Neural cell (in vitro differentiated cells): ENCODE data around the gene DLGAP4. TPM values are rescaled to one million over a fixed set of nuclear protein-coding genes. Genes with fewer than 3 reads are reported as not detected.

Experiments used
- H2AFZ ChIP-seq: fragments of 200-600, 300-800 bp; sonication (generic), shearing (Covaris generic); 2 replicates; pipeline ENCODE4 v1.6.0; 2014; ENCODE audit warnings: low read depth, mild to moderate bottlenecking, antibody characterized with exemption, low read length, moderate library complexity
- H3F3A ChIP-seq: fragments of 200-600 bp; shearing (Covaris generic); 2 replicates; pipeline ENCODE4 v1.6.1; 2016; ENCODE audit warnings: mild to moderate bottlenecking, moderate library complexity, mixed read lengths, antibody characterized with exemption, low read length; ENCODE audit not compliant: insufficient read depth, poor library complexity, severe bottlenecking
- H3K27ac ChIP-seq: fragments of 200-600, 300-800 bp; sonication (generic), shearing (Covaris generic); 2 replicates; pipeline ENCODE4 v1.5.1; 2014; ENCODE audit warnings: mild to moderate bottlenecking, low read length, moderate library complexity
- H3K27me3 ChIP-seq: fragments of 300-800, 200-600 bp; sonication (generic), shearing (Covaris generic); 2 replicates; pipeline ENCODE4 v1.6.0; 2014; ENCODE audit warnings: mild to moderate bottlenecking, low read depth, low read length, moderate library complexity; ENCODE audit not compliant: insufficient read depth
- H3K36me3 ChIP-seq: fragments of 300-800, 200-600 bp; sonication (generic), shearing (Covaris generic); 2 replicates; pipeline ENCODE4 v1.5.1; 2014; ENCODE audit warnings: mild to moderate bottlenecking, antibody characterized with exemption, low read length, moderate library complexity; ENCODE audit not compliant: insufficient read depth
- H3K4me2 ChIP-seq: fragments of 300-800, 200-600 bp; sonication (generic), shearing (Covaris generic); 2 replicates; pipeline ENCODE4 v1.6.0; 2014; ENCODE audit warnings: mild to moderate bottlenecking, low read length
- H3K4me3 ChIP-seq: fragments of 300-800, 200-600 bp; sonication (generic), shearing (Covaris generic); 2 replicates; pipeline ENCODE4 v1.5.1; 2014; ENCODE audit warnings: mild to moderate bottlenecking, low read length, moderate library complexity
- H3K79me2 ChIP-seq: fragments of 200-600 bp; shearing (Covaris generic); replicated peaks from 2 replicates; pipeline ENCODE4 v1.6.0; 2014; ENCODE audit warnings: mild to moderate bottlenecking, low read length, moderate library complexity; ENCODE audit not compliant: insufficient read depth
- H3K9ac ChIP-seq: fragments of 300-800, 200-600 bp; sonication (generic), shearing (Covaris generic); 2 replicates; pipeline ENCODE4 v1.6.1; 2016; ENCODE audit warnings: mild to moderate bottlenecking, low read length, mixed read lengths
- H3K9me2 ChIP-seq: fragments of 200-600 bp; shearing (Covaris generic); 2 replicates; pipeline ENCODE4 v1.6.1; 2016; ENCODE audit warnings: mild to moderate bottlenecking, low read length, mixed read lengths; ENCODE audit not compliant: insufficient read depth
- H3K9me3 ChIP-seq: fragments of 200-600, 300-800 bp; sonication (generic), shearing (Covaris generic); 2 replicates; pipeline ENCODE4 v1.6.1; 2016; ENCODE audit warnings: mild to moderate bottlenecking, mixed run types, low read length, moderate library complexity, mixed read lengths
- H4K20me1 ChIP-seq: fragments of 200-600 bp; shearing (Covaris generic); 2 replicates; pipeline ENCODE4 v1.6.1; 2016; ENCODE audit warnings: mild to moderate bottlenecking, mixed run types; ENCODE audit not compliant: insufficient read depth
- EP300 ChIP-seq: fragments of 450-650 bp; conservative IDR thresholded peaks from 2 replicates; pipeline ENCODE4 v1.6.1; 2014; ENCODE audit warnings: antibody characterized with exemption, mild to moderate bottlenecking, moderate library complexity; ENCODE audit not compliant: poor library complexity, severe bottlenecking
- EZH2 ChIP-seq: fragments of 200-600, 300-800 bp; shearing (Covaris generic), sonication (generic); IDR thresholded peaks from 2 replicates; pipeline ENCODE4 v1.6.1; 2014; ENCODE audit warnings: antibody characterized with exemption, low read length, borderline replicate concordance, mild to moderate bottlenecking; ENCODE audit not compliant: insufficient read depth, poor library complexity, severe bottlenecking
- MXI1 ChIP-seq: fragments of 450-650 bp; conservative IDR thresholded peaks from 2 replicates; pipeline ENCODE4 v1.6.1; 2014; ENCODE audit warnings: antibody characterized with exemption, mild to moderate bottlenecking; ENCODE audit not compliant: poor library complexity, severe bottlenecking
- POLR2AphosphoS5 ChIP-seq: IDR thresholded peaks from 2 replicates; pipeline ENCODE4 v1.6.1; 2012
- RAD21 ChIP-seq: fragments of 450-650 bp; conservative IDR thresholded peaks from 2 replicates; pipeline ENCODE4 v1.6.1; 2014; ENCODE audit warnings: antibody characterized with exemption, mild to moderate bottlenecking, moderate library complexity
- SMC3 ChIP-seq: fragments of 450-650 bp; conservative IDR thresholded peaks from 2 replicates; pipeline ENCODE4 v1.6.1; 2014; ENCODE audit warnings: antibody characterized with exemption, mild to moderate bottlenecking, moderate library complexity; ENCODE audit not compliant: poor library complexity
- TAF1 ChIP-seq: IDR thresholded peaks from 2 replicates; pipeline ENCODE4 v1.6.1; 2012; ENCODE audit warnings: low read depth
- polyA plus RNA-seq: library from polyadenylated mRNA; depleted of rRNA; stranded (reverse); fragments of >200 nt; gene quantifications from 2 replicates; pipeline ENCODE4 v1.2.3, GENCODE V29; 2014
- TF ChIP-seq, protein P1 (sequence below): IDR thresholded peaks from 2 replicates; pipeline ENCODE4 v1.6.1; 2012; ENCODE audit warnings: borderline replicate concordance
- TF ChIP-seq, protein P2 (sequence below): fragments of 450-650 bp; IDR thresholded peaks from 2 replicates; pipeline ENCODE4 v1.5.1; 2014; ENCODE audit warnings: antibody characterized with exemption, mild to moderate bottlenecking, moderate library complexity; ENCODE audit not compliant: poor library complexity, severe bottlenecking

The DLGAP4 gene
- polyA plus RNA-seq, 1 donor from 2014 or later = 31.2 TPM

DNA sequence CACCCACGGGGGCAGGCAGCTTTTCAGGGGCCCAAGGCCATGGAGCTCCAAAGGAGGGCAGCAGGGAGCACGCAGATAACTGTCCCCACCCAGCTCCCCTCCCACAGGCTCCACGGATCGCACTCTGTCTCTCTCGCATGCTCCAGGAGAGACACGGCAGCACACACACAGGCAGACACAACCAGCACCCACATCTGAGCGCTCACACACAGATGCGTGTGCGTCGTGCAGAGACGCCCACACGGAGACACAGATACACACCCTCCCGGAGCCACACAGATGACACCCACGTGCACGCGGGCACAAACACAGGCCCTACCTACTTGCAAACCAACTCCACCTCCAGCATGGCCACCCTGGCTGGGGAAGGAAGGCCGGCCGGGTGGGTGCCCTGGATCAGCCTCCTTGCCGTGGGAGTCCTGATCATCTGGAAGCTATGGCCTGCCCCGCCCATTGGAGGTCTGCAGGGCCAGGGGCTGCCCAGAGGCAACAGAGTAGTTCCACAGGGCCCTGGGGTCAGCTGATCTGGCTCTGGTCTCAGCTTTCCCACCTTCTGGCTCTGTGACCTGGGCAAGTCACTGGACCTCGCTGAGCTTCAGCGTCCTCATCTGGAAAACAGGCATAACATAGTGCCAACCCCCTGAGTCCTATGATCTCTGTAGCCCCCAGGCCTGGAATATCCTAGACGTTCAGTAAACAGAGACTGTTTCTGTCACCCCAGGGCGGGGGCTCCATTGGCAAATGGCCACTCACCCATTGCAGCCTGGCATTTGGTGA is 38.3 kb upstream of the DLGAP4 start:
- no peak overlapping the region for H3K4me3 ChIP-seq
- H3K9me3 ChIP-seq = no peaks in the 10 kb centered on the region
- no peak overlapping the region for H3K27ac ChIP-seq
- TF ChIP-seq SMC3 (no peak), MXI1 (no peak), RAD21 (no peak), POLR2AphosphoS5 (no peak), EP300 (no peak), TAF1 (no peak), EZH2 (no peak)
- TF ChIP-seq, protein P1, sequence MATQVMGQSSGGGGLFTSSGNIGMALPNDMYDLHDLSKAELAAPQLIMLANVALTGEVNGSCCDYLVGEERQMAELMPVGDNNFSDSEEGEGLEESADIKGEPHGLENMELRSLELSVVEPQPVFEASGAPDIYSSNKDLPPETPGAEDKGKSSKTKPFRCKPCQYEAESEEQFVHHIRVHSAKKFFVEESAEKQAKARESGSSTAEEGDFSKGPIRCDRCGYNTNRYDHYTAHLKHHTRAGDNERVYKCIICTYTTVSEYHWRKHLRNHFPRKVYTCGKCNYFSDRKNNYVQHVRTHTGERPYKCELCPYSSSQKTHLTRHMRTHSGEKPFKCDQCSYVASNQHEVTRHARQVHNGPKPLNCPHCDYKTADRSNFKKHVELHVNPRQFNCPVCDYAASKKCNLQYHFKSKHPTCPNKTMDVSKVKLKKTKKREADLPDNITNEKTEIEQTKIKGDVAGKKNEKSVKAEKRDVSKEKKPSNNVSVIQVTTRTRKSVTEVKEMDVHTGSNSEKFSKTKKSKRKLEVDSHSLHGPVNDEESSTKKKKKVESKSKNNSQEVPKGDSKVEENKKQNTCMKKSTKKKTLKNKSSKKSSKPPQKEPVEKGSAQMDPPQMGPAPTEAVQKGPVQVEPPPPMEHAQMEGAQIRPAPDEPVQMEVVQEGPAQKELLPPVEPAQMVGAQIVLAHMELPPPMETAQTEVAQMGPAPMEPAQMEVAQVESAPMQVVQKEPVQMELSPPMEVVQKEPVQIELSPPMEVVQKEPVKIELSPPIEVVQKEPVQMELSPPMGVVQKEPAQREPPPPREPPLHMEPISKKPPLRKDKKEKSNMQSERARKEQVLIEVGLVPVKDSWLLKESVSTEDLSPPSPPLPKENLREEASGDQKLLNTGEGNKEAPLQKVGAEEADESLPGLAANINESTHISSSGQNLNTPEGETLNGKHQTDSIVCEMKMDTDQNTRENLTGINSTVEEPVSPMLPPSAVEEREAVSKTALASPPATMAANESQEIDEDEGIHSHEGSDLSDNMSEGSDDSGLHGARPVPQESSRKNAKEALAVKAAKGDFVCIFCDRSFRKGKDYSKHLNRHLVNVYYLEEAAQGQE = no peak
- TF ChIP-seq, protein P2, sequence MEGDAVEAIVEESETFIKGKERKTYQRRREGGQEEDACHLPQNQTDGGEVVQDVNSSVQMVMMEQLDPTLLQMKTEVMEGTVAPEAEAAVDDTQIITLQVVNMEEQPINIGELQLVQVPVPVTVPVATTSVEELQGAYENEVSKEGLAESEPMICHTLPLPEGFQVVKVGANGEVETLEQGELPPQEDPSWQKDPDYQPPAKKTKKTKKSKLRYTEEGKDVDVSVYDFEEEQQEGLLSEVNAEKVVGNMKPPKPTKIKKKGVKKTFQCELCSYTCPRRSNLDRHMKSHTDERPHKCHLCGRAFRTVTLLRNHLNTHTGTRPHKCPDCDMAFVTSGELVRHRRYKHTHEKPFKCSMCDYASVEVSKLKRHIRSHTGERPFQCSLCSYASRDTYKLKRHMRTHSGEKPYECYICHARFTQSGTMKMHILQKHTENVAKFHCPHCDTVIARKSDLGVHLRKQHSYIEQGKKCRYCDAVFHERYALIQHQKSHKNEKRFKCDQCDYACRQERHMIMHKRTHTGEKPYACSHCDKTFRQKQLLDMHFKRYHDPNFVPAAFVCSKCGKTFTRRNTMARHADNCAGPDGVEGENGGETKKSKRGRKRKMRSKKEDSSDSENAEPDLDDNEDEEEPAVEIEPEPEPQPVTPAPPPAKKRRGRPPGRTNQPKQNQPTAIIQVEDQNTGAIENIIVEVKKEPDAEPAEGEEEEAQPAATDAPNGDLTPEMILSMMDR = no peak
- H2AFZ ChIP-seq = no peak overlapping the region
- no peak overlapping the region for H3K4me2 ChIP-seq
- no peak overlapping the region for H3K9ac ChIP-seq
- no peaks in the 10 kb centered on the region for H3K27me3 ChIP-seq
- H3K79me2 ChIP-seq = no peaks in the 10 kb centered on the region
- no peaks in the 10 kb centered on the region for H3K9me2 ChIP-seq
- H3F3A ChIP-seq = no peaks in the 10 kb centered on the region
- H4K20me1 ChIP-seq = no peaks in the 10 kb centered on the region
- no peaks in the 10 kb centered on the region for H3K36me3 ChIP-seq

DNA sequence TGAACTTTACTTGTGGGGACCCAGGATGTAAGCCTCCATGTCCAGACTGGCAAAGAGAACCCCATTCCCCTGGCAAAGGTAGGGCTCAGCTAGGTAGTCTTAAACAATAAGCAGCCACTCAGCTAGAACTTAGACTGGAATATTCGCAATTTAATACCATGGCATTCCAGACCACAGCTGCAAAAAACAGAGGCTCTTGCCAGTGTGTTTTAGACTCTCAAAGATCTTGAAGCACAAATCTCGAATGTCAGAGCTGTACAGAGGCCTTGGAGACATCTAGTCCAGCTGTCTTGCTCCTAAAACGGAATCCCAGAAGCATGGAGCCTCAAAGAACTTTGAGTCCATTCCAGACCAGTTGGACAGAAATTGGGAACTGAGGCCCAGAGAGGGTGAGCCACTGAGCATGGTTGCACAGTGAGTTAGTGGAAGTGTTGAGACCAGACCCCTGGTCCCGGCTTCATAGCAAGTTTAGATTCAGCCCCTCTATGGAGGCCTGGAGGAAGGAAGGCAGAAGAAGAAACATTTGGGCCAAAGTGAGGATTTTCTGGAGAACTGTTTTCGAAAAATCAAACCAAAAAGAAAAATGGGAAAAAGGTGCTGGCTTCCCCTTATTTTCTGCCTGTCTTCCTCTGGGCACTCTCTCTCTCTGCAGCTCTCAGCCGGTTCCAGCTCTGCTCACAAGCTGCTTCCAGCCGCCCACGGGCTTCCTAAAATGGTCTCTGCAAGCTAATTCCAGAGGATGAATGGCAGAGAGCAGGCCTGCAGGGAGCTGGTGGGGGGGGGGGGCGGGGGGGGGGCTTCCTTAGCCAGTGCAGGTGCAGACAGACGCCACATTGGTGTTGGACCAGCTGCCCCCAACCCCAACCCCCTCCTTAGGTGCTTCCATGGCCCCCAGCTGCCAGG is 37.4 kb upstream of the DLGAP4 start:
- Histone ChIP-seq H3K9me3 (no peaks in the 10 kb centered on the region), H3K27me3 (no peaks in the 10 kb centered on the region), H3K9ac (no peak overlapping the region), H3K4me2 (no peak overlapping the region), H3K79me2 (no peaks in the 10 kb centered on the region), H3K9me2 (no peaks in the 10 kb centered on the region), H2AFZ (no peak overlapping the region), H3K27ac (no peak overlapping the region), H3F3A (no peaks in the 10 kb centered on the region), H3K4me3 (no peak overlapping the region), H3K36me3 (no peaks in the 10 kb centered on the region), H4K20me1 (no peaks in the 10 kb centered on the region)
- TF ChIP-seq, protein P1 = no peak
- no peak for TF ChIP-seq MXI1
- no peak for TF ChIP-seq SMC3
- TF ChIP-seq TAF1 = no peak
- TF ChIP-seq RAD21 = no peak
- TF ChIP-seq, protein P2 = no peak
- no peak for TF ChIP-seq EZH2
- no peak for TF ChIP-seq POLR2AphosphoS5
- no peak for TF ChIP-seq EP300
